ENCODE measurements around the gene ADAM12. TPM values are rescaled to one million over a fixed set of nuclear protein-coding genes. Genes with fewer than 3 reads are reported as not detected.

ADAM12 gene
- total RNA-seq, 2 donors from 2014 or later, result 0.46 TPM; not detected in 1

GRCh38 chr10:126324826-126325225 lies 63.5 kb downstream of the ADAM12 start:
- Histone ChIP-seq H3K9me3 (ENCODE audit: control insufficient read depth, low read length) (no peaks in the 10 kb centered on the region), H3K36me3 (ENCODE audit: control insufficient read depth, insufficient read depth, low read length) (no peaks in the 10 kb centered on the region), H3K9ac (ENCODE audit: extremely low read depth, low read length, poor library complexity, severe bottlenecking) (no peak overlapping the region), H3K4me3 (ENCODE audit: low read length) (no peak overlapping the region), H3K4me1 (ENCODE audit: control insufficient read depth, insufficient read depth, low read length) (no peaks in the 10 kb centered on the region), H3K27ac (ENCODE audit: low read depth, low read length) (no peak overlapping the region), H3K27me3 (ENCODE audit: control insufficient read depth, insufficient read depth, low read length, poor library complexity, severe bottlenecking) (no peaks in the 10 kb centered on the region)
- no peak overlapping the region for H3K27ac Mint-ChIP-seq
- no peak overlapping the region for H3K4me3 Mint-ChIP-seq
- WGBS, 2 experiments (ENCODE audit: insufficient coverage in 1 of 2, insufficient read length in 1 of 2), result 90 to 92% methylated on average over 6 of the region's 6 CpGs
- no peaks in the 10 kb centered on the region for H3K36me3 Mint-ChIP-seq (ENCODE audit: low read depth)
- H3K9me3 Mint-ChIP-seq, result no peaks in the 10 kb centered on the region
- no peaks in the 10 kb centered on the region for H3K4me1 Mint-ChIP-seq
- no peak for TF ChIP-seq CTCF (conservative IDR thresholded peaks at IDR 0.05)
- no peak for DNase-seq
- no peaks in the 10 kb centered on the region for H3K27me3 Mint-ChIP-seq (ENCODE audit: insufficient read depth)

- Mint-ChIP-seq H3K36me3 (ENCODE audit: low read depth) (no peaks in the 10 kb centered on the region), H3K4me3 (no peak overlapping the region), H3K4me1 (no peaks in the 10 kb centered on the region), H3K9me3 (no peaks in the 10 kb centered on the region), H3K27ac (no peak overlapping the region), H3K27me3 (ENCODE audit: insufficient read depth) (no peaks in the 10 kb centered on the region)
- H3K27ac ChIP-seq (ENCODE audit: low read depth, low read length), result peak overlapping the region; percentile 75
- H3K9me3 ChIP-seq (ENCODE audit: control insufficient read depth, low read length), result no peaks in the 10 kb centered on the region
- TF ChIP-seq CTCF (conservative IDR thresholded peaks at IDR 0.05), result no peak
- no peaks in the 10 kb centered on the region for H3K36me3 ChIP-seq (ENCODE audit: control insufficient read depth, insufficient read depth, low read length)
- no peak overlapping the region for H3K4me3 ChIP-seq (ENCODE audit: low read length)
- no peak for DNase-seq
- 64 to 87% methylated on average over 5 of the region's 5 CpGs for WGBS, 2 experiments (ENCODE audit: insufficient coverage in 1 of 2, insufficient read length in 1 of 2)
- H3K9ac ChIP-seq (ENCODE audit: extremely low read depth, low read length, poor library complexity, severe bottlenecking), result no peak overlapping the region
- H3K4me1 ChIP-seq (ENCODE audit: control insufficient read depth, insufficient read depth, low read length), result no peaks in the 10 kb centered on the region
- no peaks in the 10 kb centered on the region for H3K27me3 ChIP-seq (ENCODE audit: control insufficient read depth, insufficient read depth, low read length, poor library complexity, severe bottlenecking)
Measured at GRCh38 chr10:126321440-126321839, 66.8 kb downstream of the ADAM12 start.

GRCh38 chr10:126317751-126318150 lies 70.5 kb downstream of the ADAM12 start:
- H3K4me3 Mint-ChIP-seq, result no peak overlapping the region
- H3K4me3 ChIP-seq (ENCODE audit: low read length), result no peak overlapping the region
- no peaks in the 10 kb centered on the region for H3K36me3 Mint-ChIP-seq (ENCODE audit: low read depth)
- no peaks in the 10 kb centered on the region for H3K27me3 ChIP-seq (ENCODE audit: control insufficient read depth, insufficient read depth, low read length, poor library complexity, severe bottlenecking)
- H3K9me3 ChIP-seq (ENCODE audit: control insufficient read depth, low read length), result no peaks in the 10 kb centered on the region
- H3K36me3 ChIP-seq (ENCODE audit: control insufficient read depth, insufficient read depth, low read length), result no peaks in the 10 kb centered on the region
- H3K4me1 ChIP-seq (ENCODE audit: control insufficient read depth, insufficient read depth, low read length), result no peaks in the 10 kb centered on the region
- no peaks in the 10 kb centered on the region for H3K27me3 Mint-ChIP-seq (ENCODE audit: insufficient read depth)
- no peak for DNase-seq
- H3K27ac ChIP-seq (ENCODE audit: low read depth, low read length), result no peak overlapping the region
- WGBS, 2 experiments (ENCODE audit: insufficient coverage in 1 of 2, insufficient read length in 1 of 2), result 79% methylated on average over 3 of the region's 3 CpGs; no CpG with 5 or more reads in 1 of the 2 experiments
- no peaks in the 10 kb centered on the region for H3K9me3 Mint-ChIP-seq
- TF ChIP-seq CTCF (conservative IDR thresholded peaks at IDR 0.05), result no peak
- H3K27ac Mint-ChIP-seq, result no peak overlapping the region
- no peak overlapping the region for H3K9ac ChIP-seq (ENCODE audit: extremely low read depth, low read length, poor library complexity, severe bottlenecking)
- no peaks in the 10 kb centered on the region for H3K4me1 Mint-ChIP-seq

Measured in endodermal cell (in vitro differentiated cells).